NT2/D1 (cell line): Measurements from ENCODE around the gene DLG4.

ENCODE experiments used
- SUZ12 ChIP-seq: IDR thresholded peaks from 2 replicates; pipeline ENCODE4 v1.6.1; 2011; ENCODE audit not compliant: insufficient read length, insufficient read depth; ENCODE audit errors: extremely low read depth
- YY1 ChIP-seq: IDR thresholded peaks from 2 replicates; pipeline ENCODE4 v1.6.1; 2011; ENCODE audit not compliant: insufficient read length, insufficient read depth
- ZNF274 ChIP-seq: IDR thresholded peaks from 2 replicates; pipeline ENCODE4 v1.6.1; 2011; ENCODE audit warnings: mild to moderate bottlenecking, low read depth, low read length

- no peak for TF ChIP-seq ZNF274
- TF ChIP-seq YY1 = no peak
- no peak for TF ChIP-seq SUZ12
Measured at GRCh38 chr17:7241783-7242716, 22.4 kb upstream of the DLG4 start, which contains the start of gene GABARAP.
